Ectodermal cell (in vitro differentiated cells): ENCODE data around the gene MEIS1.

Experiments
- H3K27ac ChIP-seq: 2 replicates; pipeline ENCODE4 v1.7.0; 2013; ENCODE audit warnings: mild to moderate bottlenecking, low read depth, low read length; ENCODE audit not compliant: insufficient read depth, poor library complexity, severe bottlenecking
- H3K27me3 ChIP-seq: 2 replicates; pipeline ENCODE4 v1.7.0; 2013; ENCODE audit warnings: mild to moderate bottlenecking, low read length; ENCODE audit not compliant: insufficient read depth, control insufficient read depth, poor library complexity, severe bottlenecking
- H3K36me3 ChIP-seq: one replicate; pipeline ENCODE4 v1.7.0; 2013; ENCODE audit warnings: low read length; ENCODE audit not compliant: control insufficient read depth, insufficient read depth
- H3K4me1 ChIP-seq: one replicate; pipeline ENCODE4 v1.7.0; 2013; ENCODE audit warnings: low read length; ENCODE audit not compliant: control insufficient read depth, insufficient read depth
- H3K4me3 ChIP-seq: 2 replicates; pipeline ENCODE4 v1.7.0; 2013; ENCODE audit warnings: low read depth, low read length, control low read depth; ENCODE audit not compliant: insufficient read depth
- H3K9me3 ChIP-seq: 2 replicates; pipeline ENCODE4 v1.7.0; 2013; ENCODE audit warnings: mild to moderate bottlenecking, low read length, moderate library complexity; ENCODE audit not compliant: control insufficient read depth
- WGBS, 2 experiments: methylation state at CpG; one replicate each; pipeline ENCODE4 v1.1.7; 2013; ENCODE audit warnings: missing lambda C conversion rate in 2 of 2; 5-methylcytosine and 5-hydroxymethylcytosine counted together

MEIS1 gene

DNA sequence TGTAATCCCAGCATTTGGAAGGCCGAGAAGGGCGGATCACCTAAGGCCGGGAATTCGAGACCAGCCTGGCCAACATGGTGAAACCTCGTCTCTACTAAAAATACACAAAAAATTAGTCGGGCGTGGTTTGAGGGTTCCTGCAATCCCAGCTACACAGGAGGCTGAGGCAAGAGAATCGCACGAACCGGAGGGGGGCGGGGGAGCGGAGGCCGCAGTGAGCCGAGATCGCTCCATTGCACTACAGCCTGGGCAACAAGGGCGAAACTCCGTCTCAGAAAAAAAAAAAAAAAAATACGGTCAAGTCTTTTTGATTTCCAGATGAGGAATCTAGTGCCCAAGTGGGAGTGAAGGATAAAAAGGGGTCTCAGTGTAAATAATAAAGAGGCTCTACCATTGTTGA is 16.5 kb upstream of the MEIS1 start:
- no peaks in the 10 kb centered on the region for H3K9me3 ChIP-seq
- H3K4me3 ChIP-seq, result no peak overlapping the region
- H3K27ac ChIP-seq, result no peak overlapping the region
- WGBS, 2 experiments, result 95% methylated on average over 18 of the region's 18 CpGs
- H3K4me1 ChIP-seq, result no peaks in the 10 kb centered on the region
- no peaks in the 10 kb centered on the region for H3K36me3 ChIP-seq
- no peaks in the 10 kb centered on the region for H3K27me3 ChIP-seq

GRCh38 chr2:66421612-66422011 is 13.3 kb upstream of the MEIS1 start:
- Histone ChIP-seq H3K4me3 (no peak overlapping the region), H3K27ac (no peak overlapping the region), H3K9me3 (no peaks in the 10 kb centered on the region), H3K4me1 (peaks cover 8% of the 10 kb centered on the region), H3K27me3 (peaks cover 21% of the 10 kb centered on the region), H3K36me3 (no peaks in the 10 kb centered on the region)
- WGBS, 2 experiments, result 91 to 93% methylated on average over 1 of the region's 1 CpG

DNA sequence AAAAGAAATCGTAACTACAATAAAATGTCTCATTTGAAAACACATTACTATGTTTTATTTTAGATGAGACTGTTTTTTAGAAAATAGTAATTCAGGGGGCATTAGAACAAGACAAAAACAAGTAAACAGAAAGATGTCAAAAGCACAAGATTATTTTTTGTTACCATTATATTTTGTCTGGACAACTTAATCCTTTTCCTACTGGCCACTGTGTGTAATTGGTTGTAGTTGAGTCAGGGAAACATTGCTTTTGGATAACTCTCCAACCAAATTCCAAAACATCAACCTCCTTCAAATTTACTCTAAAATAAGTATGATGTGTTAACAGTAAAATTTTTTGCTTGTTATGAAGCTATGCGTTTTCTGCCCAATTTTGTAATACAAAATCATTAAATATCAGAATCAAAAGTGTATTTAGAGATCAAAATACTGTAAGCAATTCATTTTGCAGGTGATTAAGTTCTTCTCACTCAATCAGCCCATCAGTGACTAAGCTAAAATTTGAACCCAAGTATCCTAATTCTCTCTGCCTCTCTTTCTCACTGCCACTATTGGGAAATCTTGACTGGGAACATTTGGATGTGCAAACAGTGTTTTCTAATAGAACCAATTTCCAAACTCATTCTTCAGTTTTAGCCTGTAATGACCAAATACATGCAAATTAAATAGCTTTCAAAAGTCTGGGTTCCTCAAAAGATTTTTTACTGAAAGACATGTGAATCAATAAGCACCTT is 11.4 kb upstream of the MEIS1 start:
- Histone ChIP-seq H3K4me1 (peaks cover 17% of the 10 kb centered on the region), H3K27me3 (peaks cover 41% of the 10 kb centered on the region), H3K27ac (no peak overlapping the region), H3K4me3 (no peak overlapping the region), H3K36me3 (no peaks in the 10 kb centered on the region), H3K9me3 (no peaks in the 10 kb centered on the region)
- no CpG with 5 or more reads among the region's 2 CpGs for WGBS, 2 experiments

DNA sequence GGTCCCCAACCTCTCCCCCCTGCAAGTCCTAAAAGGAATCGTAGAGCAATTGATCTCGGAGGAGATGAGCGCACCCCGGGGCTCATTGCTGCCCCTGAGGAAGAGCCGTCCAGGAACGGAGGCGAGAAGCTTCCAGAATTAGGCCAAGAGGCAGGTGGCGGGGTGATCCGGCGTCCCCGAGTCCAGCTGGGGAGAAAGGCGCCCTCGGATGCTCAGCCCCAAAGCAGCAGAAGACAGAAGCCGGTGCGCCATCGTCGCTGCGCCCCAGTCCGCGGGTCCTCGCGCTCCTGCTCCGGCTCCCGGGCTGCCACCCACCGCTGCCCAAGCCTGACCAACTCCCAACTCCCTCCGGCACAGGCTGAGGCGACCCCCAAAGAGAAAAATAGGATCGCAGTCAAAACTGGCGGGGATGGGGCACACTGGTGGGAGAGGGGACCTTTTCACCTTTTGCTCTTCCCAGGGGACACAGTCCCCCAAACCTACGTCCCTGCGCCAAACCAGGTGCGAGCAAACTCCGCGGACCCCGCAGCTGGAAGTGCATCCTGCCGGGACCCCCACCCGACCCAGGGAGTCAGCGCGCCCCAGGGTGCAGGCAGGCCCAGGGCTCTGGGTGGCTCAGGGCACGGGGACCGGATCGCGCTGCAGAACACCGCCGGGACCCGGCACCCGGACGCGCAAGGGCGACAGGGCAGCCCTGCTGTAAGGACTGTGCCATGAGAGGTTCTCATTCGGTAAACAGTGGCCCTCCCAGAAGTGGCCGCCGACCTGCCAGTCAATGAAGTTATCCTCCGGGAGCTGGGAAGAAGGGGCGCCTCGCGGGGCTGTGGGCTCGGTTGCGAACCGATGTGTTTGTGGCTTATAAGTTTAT is 8.4 kb upstream of the MEIS1 start:
- Histone ChIP-seq H3K27me3 (peaks cover 66% of the 10 kb centered on the region), H3K4me3 (peak overlapping the region; percentile 46), H3K9me3 (no peaks in the 10 kb centered on the region), H3K36me3 (no peaks in the 10 kb centered on the region), H3K27ac (no peak overlapping the region), H3K4me1 (peaks cover 31% of the 10 kb centered on the region)
- WGBS, 2 experiments, result 1% methylated on average over 60 of the region's 60 CpGs

DNA sequence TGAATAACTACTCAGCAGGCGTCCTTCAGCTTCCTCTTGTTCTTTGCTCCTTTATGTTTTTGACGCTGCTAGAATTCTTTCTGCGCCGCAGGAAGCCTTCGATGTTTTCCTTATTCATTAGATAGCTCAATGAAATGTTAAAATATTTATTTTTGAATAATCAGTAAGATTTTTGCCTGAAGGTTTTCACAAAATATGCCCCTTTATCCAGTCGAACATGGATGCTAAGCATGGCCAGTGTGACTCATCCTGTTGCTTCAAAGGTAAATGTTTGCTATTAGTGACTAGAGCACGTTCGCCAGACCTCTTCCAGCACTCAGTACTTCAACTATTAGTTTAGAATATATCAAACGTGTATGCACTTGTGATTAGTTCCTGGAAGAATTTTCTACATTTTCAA is 7.6 kb upstream of the MEIS1 start:
- H3K4me1 ChIP-seq, result peaks cover 34% of the 10 kb centered on the region
- peaks cover 74% of the 10 kb centered on the region for H3K27me3 ChIP-seq
- WGBS, 2 experiments, result 2 to 3% methylated on average over 5 to 6 of the region's 9 CpGs
- no peak overlapping the region for H3K27ac ChIP-seq
- H3K9me3 ChIP-seq, result no peaks in the 10 kb centered on the region
- H3K36me3 ChIP-seq, result no peaks in the 10 kb centered on the region
- no peak overlapping the region for H3K4me3 ChIP-seq

GRCh38 chr2:66428986-66429612 is 5.8 kb upstream of the MEIS1 start:
- Histone ChIP-seq H3K36me3 (no peaks in the 10 kb centered on the region), H3K4me3 (no peak overlapping the region), H3K27me3 (peaks cover 82% of the 10 kb centered on the region), H3K4me1 (peaks cover 34% of the 10 kb centered on the region), H3K9me3 (no peaks in the 10 kb centered on the region), H3K27ac (no peak overlapping the region)
- WGBS, 2 experiments, result 0 to 20% methylated on average over 2 of the region's 5 CpGs

- Histone ChIP-seq H3K36me3 (no peaks in the 10 kb centered on the region), H3K4me1 (peaks cover 34% of the 10 kb centered on the region), H3K4me3 (no peak overlapping the region), H3K27ac (no peak overlapping the region), H3K9me3 (no peaks in the 10 kb centered on the region), H3K27me3 (peaks cover 78% of the 10 kb centered on the region)
These were observed 5.0 kb upstream of the MEIS1 start for GRCh38 chr2:66429693-66430504.

- Histone ChIP-seq H3K27ac (no peak overlapping the region), H3K4me1 (peaks cover 31% of the 10 kb centered on the region), H3K9me3 (no peaks in the 10 kb centered on the region), H3K4me3 (no peak overlapping the region), H3K27me3 (peaks cover 71% of the 10 kb centered on the region), H3K36me3 (no peaks in the 10 kb centered on the region)
- WGBS, 2 experiments, result 18% methylated on average over 9 of the region's 9 CpGs
These were observed 4.2 kb upstream of the MEIS1 start for GRCh38 chr2:66430505-66431273.

GRCh38 chr2:66431274-66431642 is 3.7 kb upstream of the MEIS1 start:
- peaks cover 71% of the 10 kb centered on the region for H3K27me3 ChIP-seq
- H3K4me3 ChIP-seq, result no peak overlapping the region
- H3K9me3 ChIP-seq, result no peaks in the 10 kb centered on the region
- H3K27ac ChIP-seq, result no peak overlapping the region
- peaks cover 29% of the 10 kb centered on the region for H3K4me1 ChIP-seq
- H3K36me3 ChIP-seq, result no peaks in the 10 kb centered on the region
